ENCODE measurements around the gene CDHR4. TPM values are rescaled to one million over a fixed set of nuclear protein-coding genes. Genes with fewer than 3 reads are reported as not detected.

Gene CDHR4
- total and polyA plus RNA-seq, 9 of the 15 experiments (the other 6 are each of a cell fraction or from before 2014, with no cell fraction given), result 0.21 TPM; not detected in 8

- no peak for TF ChIP-seq MYNN (IDR thresholded peaks at IDR 0.05)
- no peak for TF ChIP-seq MYNN (CRISPR knock-in tag; IDR thresholded peaks at IDR 0.05)
- TF ChIP-seq POLR2G (IDR thresholded peaks at IDR 0.05; ENCODE audit: low read depth, low read length), result 0 out of 2 replicates have a peak, but pooled peaks have one; percentile 14
- TF ChIP-seq ZNF695 (CRISPR knock-in tag; IDR thresholded peaks at IDR 0.05), result no peak
- peak; percentile 75 for TF ChIP-seq RNF2 (IDR thresholded peaks at IDR 0.05)
- peak; percentile 79; the same call in 1 of the 2 replicates for TF ChIP-seq EP300 (IDR thresholded peaks at IDR 0.05; ENCODE audit: low read length)
- TF ChIP-seq ZNF668 (CRISPR knock-in tag; IDR thresholded peaks at IDR 0.05), result no peak
- TF ChIP-seq GABPA (tag; conservative IDR thresholded peaks at IDR 0.05; ENCODE audit: low read depth), result 0 out of 2 replicates have a peak, but pooled peaks have one; percentile 47
- no peak for TF ChIP-seq ELF4 (CRISPR knock-in tag; IDR thresholded peaks at IDR 0.05)
- TF ChIP-seq RCOR1 (IDR thresholded peaks at IDR 0.05; ENCODE audit: borderline replicate concordance in 1 of 2, low read depth in 2 of 2, low read length in 2 of 2), result 0 out of 4 replicates have a peak, but pooled peaks of 1 of the 2 experiments have one; percentile 52
- 0 out of 2 replicates have a peak, but pooled peaks have one; percentile 7 for TF ChIP-seq TCF7 (IDR thresholded peaks at IDR 0.05; ENCODE audit: borderline replicate concordance)
- TF ChIP-seq CGGBP1 (CRISPR knock-in tag; IDR thresholded peaks at IDR 0.05), result no peak
- TF ChIP-seq MCM7 (IDR thresholded peaks at IDR 0.05), result no peak
- TF ChIP-seq TEAD4 (IDR thresholded peaks at IDR 0.05; ENCODE audit: low read length), result peak; percentile 55; the same call in 1 of the 2 replicates
- no peak for TF ChIP-seq TEAD4 (CRISPR knock-in tag; IDR thresholded peaks at IDR 0.05; ENCODE audit: borderline replicate concordance)
- no peak for TF ChIP-seq KLF13 (tag; IDR thresholded peaks at IDR 0.05; ENCODE audit: borderline replicate concordance, low read depth)
- no peak for TF ChIP-seq ZNF408 (CRISPR knock-in tag; IDR thresholded peaks at IDR 0.05; ENCODE audit: low read depth)
- no peak; the same call in 1 of the 2 replicates for TF ChIP-seq FOXM1 (IDR thresholded peaks at IDR 0.05; ENCODE audit: low read depth)
- TF ChIP-seq FOXM1 (CRISPR knock-in tag; IDR thresholded peaks at IDR 0.05; ENCODE audit: low read depth), result no peak
- no peak for TF ChIP-seq TAF7 (tag; IDR thresholded peaks at IDR 0.05)
- 0 out of 2 replicates have a peak, but pooled peaks have one; percentile 38 for TF ChIP-seq ZNF766 (CRISPR knock-in tag; conservative IDR thresholded peaks at IDR 0.05)
- TF ChIP-seq NR3C1 (CRISPR knock-in tag; IDR thresholded peaks at IDR 0.05), result no peak
- TF ChIP-seq TCF3 (CRISPR knock-in tag; IDR thresholded peaks at IDR 0.05), result peak; percentile 69
- peak; percentile 41; the same call in 1 of the 2 replicates for TF ChIP-seq ZNF592 (IDR thresholded peaks at IDR 0.05)
- no peak for TF ChIP-seq ZNF444 (CRISPR knock-in tag; IDR thresholded peaks at IDR 0.05)
- no peak for TF ChIP-seq U2AF1 (optimal IDR thresholded peaks at IDR 0.05; ENCODE audit: low read depth, low read length)
- TF ChIP-seq ZNF316 (IDR thresholded peaks at IDR 0.05), result no peak
- no peak for TF ChIP-seq STAT5A (IDR thresholded peaks at IDR 0.05; ENCODE audit: borderline replicate concordance, low read length)
Observed at GRCh38 chr3:49805897-49806701, 6.4 kb upstream of the CDHR4 start (continued).
